SK-N-MC (cell line): ENCODE results near the gene MASP2.

Experiments
- EZH2 ChIP-seq: fragments of 200-600 bp; sonication (generic); IDR thresholded peaks from one replicate; pipeline ENCODE4 v1.6.1; 2017; ENCODE audit warnings: antibody characterized with exemption
- POLR2AphosphoS5 ChIP-seq: IDR thresholded peaks from 2 replicates; pipeline ENCODE4 v1.6.1; 2012; ENCODE audit warnings: mild to moderate bottlenecking, low read depth, low read length, borderline replicate concordance

DNA sequence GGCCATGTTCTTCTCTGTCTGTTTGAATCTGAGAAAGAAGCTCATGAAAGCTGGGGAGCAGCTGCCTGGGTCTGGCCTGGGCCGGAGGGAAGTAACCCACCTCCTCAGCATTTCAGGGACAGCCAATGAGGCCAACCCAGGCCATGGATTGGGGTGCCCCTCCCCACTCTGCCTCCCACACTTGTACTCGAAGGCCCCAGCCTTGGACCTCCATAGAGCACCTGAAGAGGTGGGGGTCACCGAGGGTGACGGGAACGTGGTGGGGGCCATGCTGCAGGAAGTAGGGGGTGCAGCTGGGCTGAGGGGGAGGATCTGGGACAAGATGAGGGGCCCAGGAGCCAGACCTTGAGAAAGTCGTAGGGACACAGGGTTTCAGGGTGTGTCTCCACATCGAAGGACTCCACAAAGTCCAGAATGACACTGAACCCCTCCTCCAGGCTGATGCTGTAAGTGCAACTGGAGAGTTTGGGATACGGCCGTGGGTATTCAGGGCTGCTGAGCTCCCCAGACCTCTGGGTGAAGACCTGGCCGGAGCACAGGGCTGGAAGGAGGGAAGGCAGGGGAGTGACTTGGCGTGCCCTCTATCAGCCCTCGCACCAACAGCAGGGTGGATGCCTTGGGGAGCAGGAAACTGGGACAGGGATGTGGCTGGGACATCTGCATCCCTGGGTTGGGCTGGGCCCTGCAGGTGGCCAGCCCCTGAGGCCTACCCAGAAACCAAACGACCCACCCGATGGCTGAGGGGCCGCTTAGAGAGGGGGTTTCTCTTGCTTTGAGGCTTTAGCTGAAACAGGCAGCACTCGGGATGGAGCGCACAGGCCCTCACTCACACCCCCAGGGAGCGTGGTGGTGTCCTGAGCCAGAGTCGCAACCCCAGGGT is 3.8 kb downstream of the MASP2 start:
- no peak for TF ChIP-seq EZH2
- no peak for TF ChIP-seq POLR2AphosphoS5
